DND-41 (cell line): ENCODE data around the gene CASP7.

Source experiments
- ATAC-seq: fragments of 200-7000 bp; cut with Tn5 transposase; 3 replicates; pipeline ENCODE4 v1.9.1; 2021; ENCODE audit warnings: low read depth; ENCODE audit not compliant: insufficient read depth
- DNase-seq: peaks from one replicate; pipeline ENCODE4 v3.0.0-alpha.2; 2020
- H2AFZ ChIP-seq: 2 replicates; pipeline ENCODE4 v1.6.0; 2012; ENCODE audit warnings: low read depth, low read length
- H3K27ac ChIP-seq: 2 replicates; pipeline ENCODE4 v1.5.1; 2012; ENCODE audit warnings: low read length, inconsistent platforms
- H3K27me3 ChIP-seq: fragments of 200-600 bp; sonication (generic); 2 replicates; pipeline ENCODE4 v1.6.0; 2012; ENCODE audit warnings: low read length, mild to moderate bottlenecking, inconsistent platforms; ENCODE audit not compliant: insufficient read depth, poor library complexity
- H3K36me3 ChIP-seq: 2 replicates; pipeline ENCODE4 v1.5.1; 2012; ENCODE audit warnings: low read length, inconsistent platforms; ENCODE audit not compliant: insufficient read depth
- H3K4me1 ChIP-seq: 2 replicates; pipeline ENCODE4 v1.5.1; 2012; ENCODE audit warnings: mild to moderate bottlenecking, low read length; ENCODE audit not compliant: insufficient read depth
- H3K4me2 ChIP-seq: 2 replicates; pipeline ENCODE4 v1.6.0; 2012; ENCODE audit warnings: mild to moderate bottlenecking, moderate library complexity, low read length, inconsistent platforms; ENCODE audit not compliant: insufficient read depth
- H3K4me3 ChIP-seq, 2 experiments: fragments of 200-600 bp in 1 of 2; shearing (Covaris generic) in 1 of 2; 2 replicates each; pipeline ENCODE4 v1.5.1; 2012 to 2016; ENCODE audit warnings: inconsistent platforms in 2 of 2, low read length in 2 of 2, mild to moderate bottlenecking in 2 of 2, low read depth in 1 of 2, moderate library complexity in 1 of 2
- H3K79me2 ChIP-seq: 2 replicates; pipeline ENCODE4 v1.6.0; 2012; ENCODE audit warnings: low read length, inconsistent platforms; ENCODE audit not compliant: insufficient read depth
- H3K9ac ChIP-seq: 2 replicates; pipeline ENCODE4 v1.6.0; 2012; ENCODE audit warnings: low read depth, mild to moderate bottlenecking, inconsistent platforms, low read length, moderate library complexity
- H3K9me3 ChIP-seq: 2 replicates; pipeline ENCODE4 v1.5.1; 2012; ENCODE audit warnings: low read length, moderate library complexity, mild to moderate bottlenecking, inconsistent platforms; ENCODE audit not compliant: insufficient read depth, severe bottlenecking
- H4K20me1 ChIP-seq: 2 replicates; pipeline ENCODE4 v1.6.0; 2012; ENCODE audit warnings: low read length; ENCODE audit not compliant: insufficient read depth
- EZH2 ChIP-seq: IDR thresholded peaks from 3 replicates; pipeline ENCODE4 v1.6.1; 2012; ENCODE audit warnings: borderline replicate concordance, low read depth, mild to moderate bottlenecking, moderate library complexity, low read length, inconsistent platforms; ENCODE audit not compliant: severe bottlenecking
- TF ChIP-seq, protein P1 (sequence below): IDR thresholded peaks from 2 replicates; pipeline ENCODE4 v1.5.1; 2012; ENCODE audit warnings: borderline replicate concordance, low read length, moderate library complexity, mild to moderate bottlenecking; ENCODE audit not compliant: poor library complexity, severe bottlenecking; ENCODE audit errors: extremely low read depth

Gene CASP7

DNA sequence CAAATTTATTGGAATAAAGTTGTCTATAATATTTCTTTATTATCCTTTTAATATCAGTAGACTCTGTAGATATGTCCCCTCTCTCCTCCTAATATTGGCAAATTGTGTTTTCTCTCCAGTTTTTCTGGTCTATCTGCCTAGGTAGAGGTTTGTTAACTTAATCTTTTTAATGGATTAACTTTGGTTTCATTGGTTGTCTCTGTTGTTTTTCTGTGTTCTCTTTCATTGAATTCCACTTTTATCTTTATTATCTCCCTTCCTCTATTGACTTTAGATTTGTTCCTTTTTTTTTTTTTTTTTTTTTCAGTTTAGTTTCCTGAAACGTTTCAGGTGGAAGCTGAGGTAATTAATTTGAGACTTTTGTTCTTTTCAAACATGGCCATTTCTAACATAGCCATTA, 82.4 kb downstream of the CASP7 start:
- TF ChIP-seq, protein P1, sequence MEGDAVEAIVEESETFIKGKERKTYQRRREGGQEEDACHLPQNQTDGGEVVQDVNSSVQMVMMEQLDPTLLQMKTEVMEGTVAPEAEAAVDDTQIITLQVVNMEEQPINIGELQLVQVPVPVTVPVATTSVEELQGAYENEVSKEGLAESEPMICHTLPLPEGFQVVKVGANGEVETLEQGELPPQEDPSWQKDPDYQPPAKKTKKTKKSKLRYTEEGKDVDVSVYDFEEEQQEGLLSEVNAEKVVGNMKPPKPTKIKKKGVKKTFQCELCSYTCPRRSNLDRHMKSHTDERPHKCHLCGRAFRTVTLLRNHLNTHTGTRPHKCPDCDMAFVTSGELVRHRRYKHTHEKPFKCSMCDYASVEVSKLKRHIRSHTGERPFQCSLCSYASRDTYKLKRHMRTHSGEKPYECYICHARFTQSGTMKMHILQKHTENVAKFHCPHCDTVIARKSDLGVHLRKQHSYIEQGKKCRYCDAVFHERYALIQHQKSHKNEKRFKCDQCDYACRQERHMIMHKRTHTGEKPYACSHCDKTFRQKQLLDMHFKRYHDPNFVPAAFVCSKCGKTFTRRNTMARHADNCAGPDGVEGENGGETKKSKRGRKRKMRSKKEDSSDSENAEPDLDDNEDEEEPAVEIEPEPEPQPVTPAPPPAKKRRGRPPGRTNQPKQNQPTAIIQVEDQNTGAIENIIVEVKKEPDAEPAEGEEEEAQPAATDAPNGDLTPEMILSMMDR: no peak
- TF ChIP-seq EZH2: no peak
- H3K4me3 ChIP-seq: no peak overlapping the region
- H2AFZ ChIP-seq: no peak overlapping the region
- no peak overlapping the region for H3K27ac ChIP-seq
- H3K9ac ChIP-seq: no peak overlapping the region
- no peaks in the 10 kb centered on the region for H3K79me2 ChIP-seq
- no peak overlapping the region for H3K4me2 ChIP-seq
- H4K20me1 ChIP-seq: no peaks in the 10 kb centered on the region
- peaks cover 4% of the 10 kb centered on the region for H3K27me3 ChIP-seq
- H3K36me3 ChIP-seq: no peaks in the 10 kb centered on the region
- no peaks in the 10 kb centered on the region for H3K4me1 ChIP-seq
- no peak for ATAC-seq
- peaks cover 4% of the 10 kb centered on the region for H3K9me3 ChIP-seq
- no peak for DNase-seq

DNA sequence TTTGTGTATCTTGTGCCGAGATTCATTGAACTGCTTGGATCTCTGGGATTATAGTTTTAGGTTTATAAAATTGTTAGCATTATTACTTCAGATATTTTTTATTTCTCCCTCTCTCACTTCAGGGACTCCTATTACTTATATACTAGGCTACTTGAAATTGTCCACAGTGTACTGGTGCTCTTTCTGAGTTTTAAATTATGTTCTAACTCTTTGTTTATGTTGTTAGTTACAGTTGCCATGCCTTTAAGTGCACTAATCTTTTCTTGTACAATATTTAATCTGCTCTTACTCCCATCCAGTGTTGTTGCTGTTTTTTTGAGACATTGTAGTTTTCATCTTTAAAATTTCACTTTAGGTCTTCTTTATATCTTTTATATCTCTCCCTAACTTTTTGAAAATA, 84.9 kb downstream of the CASP7 start:
- Histone ChIP-seq H4K20me1 (no peaks in the 10 kb centered on the region), H3K4me1 (no peaks in the 10 kb centered on the region), H3K27ac (no peak overlapping the region), H3K27me3 (peaks cover 9% of the 10 kb centered on the region), H3K36me3 (no peaks in the 10 kb centered on the region), H2AFZ (no peak overlapping the region), H3K4me2 (no peak overlapping the region), H3K9ac (no peak overlapping the region), H3K9me3 (peaks cover 4% of the 10 kb centered on the region), H3K4me3 (no peak overlapping the region), H3K79me2 (no peaks in the 10 kb centered on the region)
- TF ChIP-seq, protein P1: no peak
- TF ChIP-seq EZH2: no peak
- no peak for DNase-seq
- ATAC-seq: no peak

DNA sequence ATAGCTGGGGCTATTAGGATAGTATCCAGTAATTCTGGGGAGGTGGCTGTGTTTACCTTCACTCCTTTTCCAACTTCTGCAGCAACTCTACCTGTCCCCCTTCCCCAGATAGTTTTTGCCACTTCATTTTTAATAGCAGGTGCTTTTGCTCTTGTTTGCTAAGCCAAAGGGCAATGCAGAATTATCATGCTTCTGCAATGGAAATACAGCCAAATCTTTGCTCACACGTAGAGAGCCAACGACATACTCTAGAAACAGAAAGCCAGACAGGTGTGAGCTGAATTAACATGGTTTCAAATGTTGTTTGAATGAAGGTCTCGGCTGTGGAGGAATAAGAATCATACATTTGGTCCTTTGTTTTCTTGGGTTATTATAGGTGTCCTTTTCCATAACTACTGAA, 86.2 kb downstream of the CASP7 start:
- ATAC-seq: no peak
- DNase-seq: no peak

More for the DNA sequence above, 86.2 kb downstream of the CASP7 start:
- Histone ChIP-seq H3K9ac (no peak overlapping the region), H3K27me3 (peaks cover 18% of the 10 kb centered on the region), H3K9me3 (peaks cover 4% of the 10 kb centered on the region), H3K4me1 (no peaks in the 10 kb centered on the region), H3K4me2 (no peak overlapping the region), H3K36me3 (no peaks in the 10 kb centered on the region), H3K4me3 (no peak overlapping the region), H4K20me1 (no peaks in the 10 kb centered on the region), H3K27ac (no peak overlapping the region), H3K79me2 (no peaks in the 10 kb centered on the region), H2AFZ (no peak overlapping the region)
- TF ChIP-seq EZH2: no peak
- TF ChIP-seq, protein P1: no peak
